Right lobe of liver (tissue), 6 donors: ENCODE data around the gene DCTN1. TPM values are rescaled to one million over a fixed set of nuclear protein-coding genes. Genes with fewer than 3 reads are reported as not detected.

Experiments used
- ATAC-seq, 4 donors: fragments of 200-7000 bp; cut with Tn5 transposase; one replicate each; pipeline ENCODE4 v1.9.1; 2020; ENCODE audit warnings: mild to moderate bottlenecking in 4 of 4, moderate library complexity in 4 of 4
- DNase-seq, 3 donors: peaks; one replicate each; pipeline ENCODE4 v3.0.0-alpha.2; 2020
- H3K27ac ChIP-seq, 3 donors: fragments of 200-600 bp; one replicate each; pipeline ENCODE4 v1.8.0; 2022
- H3K27me3 ChIP-seq, 2 donors: fragments of 200-600 bp; one replicate each; pipeline ENCODE4 v1.8.0; 2022
- H3K36me3 ChIP-seq, 4 donors: fragments of 200-600 bp; sonication (generic) in 1 of 4; one replicate each; pipeline versions ENCODE4 v1.5.1 to v1.8.0; 2017 to 2022; ENCODE audit warnings: control low read depth in 1 of 4
- H3K4me1 ChIP-seq, 4 donors: fragments of 200-600 bp; sonication (generic) in 1 of 4; one replicate each; pipeline versions ENCODE4 v1.5.1 to v1.8.0; 2017 to 2022; ENCODE audit warnings: control low read depth in 1 of 4
- H3K4me3 ChIP-seq, 3 donors: fragments of 200-600 bp; one replicate each; pipeline ENCODE4 v1.8.0; 2022
- H3K9me3 ChIP-seq, 4 donors: fragments of 200-600 bp; sonication (generic) in 1 of 4; one replicate each; pipeline versions ENCODE4 v1.5.1 to v1.8.0; 2017 to 2022; ENCODE audit warnings: control low read depth in 1 of 4
- CTCF ChIP-seq, 4 donors: fragments of 200-600 bp in 3 of 4; fragments of 450-650 bp in 1 of 4; IDR thresholded peaks; one replicate each; pipeline versions ENCODE4 v1.5.1 to v1.8.0; 2016 to 2022; ENCODE audit warnings: antibody characterized with exemption in 4 of 4, mild to moderate bottlenecking in 2 of 4
- POLR2A ChIP-seq: fragments of 450-650 bp; IDR thresholded peaks from one replicate; pipeline ENCODE4 v1.6.1; 2017; ENCODE audit warnings: antibody characterized with exemption, mild to moderate bottlenecking
- WGBS: methylation state at CpG from one replicate; pipeline ENCODE4 v1.1.6; 2018; ENCODE audit warnings: low coverage, low lambda C conversion rate; ENCODE audit not compliant: insufficient coverage; ENCODE audit errors: missing lambda C conversion rate; 5-methylcytosine and 5-hydroxymethylcytosine counted together
- intact Hi-C, 2 donors: fragments of 100-400 bp; cut with DNase I; formaldehyde crosslinking; loops; one replicate each; pipeline versions ENCODE4 v1.11.2 to v1.14.1; 2022
- total RNA-seq, 6 experiments: library from RNA; depleted of rRNA in 2 of 6; stranded (reverse); fragments of >200 nt in 2 of 6; fragmentation: NEBNext Ultra II Directional in 3 of 6; extraction: Animal tissue kit (Norgen Biotek cat#: 25700) in 3 of 6; gene quantifications; one replicate each; pipeline versions ENCODE4 v1.1.0 to v1.2.4, GENCODE V29; 2016 to 2023
- donor health status: DM: no; HTN: yes; CAD: no.
- donor health status: DM: no; HTN: no; CAD: no.
- donor health status: DM: no; HTN: no; CAD: no.
- donor health status: DM: no; HTN: yes; CAD: no.
- donor health status: DM: no; HTN: yes; CAD: no.

DCTN1 gene
- total RNA-seq, 6 experiments from 2014 or later: 33.7 to 47.9 (median 37.3) TPM

DNA sequence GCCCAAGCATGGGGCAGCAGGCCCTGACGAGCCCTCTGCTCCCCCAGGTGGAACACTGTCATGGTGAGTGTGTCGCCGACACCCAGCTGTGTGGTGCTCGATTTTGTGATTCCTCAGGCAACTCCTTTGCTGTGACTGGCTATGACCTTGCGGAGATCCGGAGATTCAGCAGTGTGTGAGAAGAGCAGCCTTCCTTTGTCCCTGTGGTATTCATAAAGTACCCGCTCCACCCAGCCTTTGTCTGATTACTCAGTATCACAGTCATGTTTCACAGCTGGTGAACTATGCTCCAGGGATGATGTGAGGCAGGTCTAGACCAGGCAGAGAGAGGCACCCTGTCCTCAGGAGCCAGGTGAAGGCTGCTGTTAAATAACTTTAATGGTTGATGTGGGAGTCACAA, 45.4 kb upstream of the DCTN1 start:
- Histone ChIP-seq H3K4me1 (peaks cover 0 to 30% (median 10%) of the 10 kb centered on the region in 4 donors), H3K4me3 (no peak overlapping the region), H3K36me3 (peaks cover 0 to 46% (median 17%) of the 10 kb centered on the region in 4 donors), H3K27me3 (no peaks in the 10 kb centered on the region), H3K9me3 (no peaks in the 10 kb centered on the region), H3K27ac (no peak overlapping the region)
- WGBS: 92% methylated on average over 7 of the region's 7 CpGs
- intact Hi-C loops: no loop called here
- TF ChIP-seq CTCF (IDR thresholded peaks at IDR 0.05) (no peak), POLR2A (no peak)
- DNase-seq: no peak
- ATAC-seq: peak in 1 of 4 donors; percentile 1

- ATAC-seq: no peak
- H3K27ac ChIP-seq: no peak overlapping the region
- H3K36me3 ChIP-seq: peaks cover 0 to 46% (median 17%) of the 10 kb centered on the region in 4 donors
- H3K27me3 ChIP-seq: no peaks in the 10 kb centered on the region
- peaks cover 0 to 25% (median 7%) of the 10 kb centered on the region in 4 donors for H3K4me1 ChIP-seq
- no peak overlapping the region for H3K4me3 ChIP-seq
- no peak for TF ChIP-seq POLR2A
- no peak for TF ChIP-seq CTCF (IDR thresholded peaks at IDR 0.05)
- WGBS: 89% methylated on average over 3 of the region's 5 CpGs
- intact Hi-C loops: no loop called here
- DNase-seq: no peak
- no peaks in the 10 kb centered on the region for H3K9me3 ChIP-seq
Observed at GRCh38 chr2:74424995-74425406, 44.9 kb upstream of the DCTN1 start.

- 57% methylated on average over 4 of the region's 5 CpGs for WGBS
- ATAC-seq (peak in 2 of 4 donors; percentile 3), DNase-seq (no peak)
- Histone ChIP-seq H3K9me3 (no peaks in the 10 kb centered on the region), H3K27ac (no peak overlapping the region), H3K27me3 (no peaks in the 10 kb centered on the region), H3K36me3 (peaks cover 0 to 45% (median 17%) of the 10 kb centered on the region in 4 donors), H3K4me3 (no peak overlapping the region), H3K4me1 (peaks cover 0 to 20% (median 4%) of the 10 kb centered on the region in 4 donors)
- TF ChIP-seq CTCF (IDR thresholded peaks at IDR 0.05) (no peak), POLR2A (no peak)
- intact Hi-C loops: no loop called here
Observed at GRCh38 chr2:74424139-74424992, 44.3 kb upstream of the DCTN1 start.

- peak in 1 of 3 donors; percentile 49 for DNase-seq
Observed at GRCh38 chr2:74423231-74424095, 43.4 kb upstream of the DCTN1 start.

More at GRCh38 chr2:74423231-74424095, 43.4 kb upstream of the DCTN1 start:
- Histone ChIP-seq H3K36me3 (peaks cover 0 to 36% (median 12%) of the 10 kb centered on the region in 4 donors), H3K4me1 (peaks cover 0 to 14% (median 0%) of the 10 kb centered on the region in 4 donors), H3K9me3 (no peaks in the 10 kb centered on the region), H3K27ac (no peak overlapping the region), H3K4me3 (no peak overlapping the region), H3K27me3 (no peaks in the 10 kb centered on the region)
- intact Hi-C loops: no loop called here
- no peak for ATAC-seq
- WGBS: 57% methylated on average over 4 of the region's 9 CpGs
- no peak for TF ChIP-seq CTCF (IDR thresholded peaks at IDR 0.05)
- no peak for TF ChIP-seq POLR2A
